Heart left ventricle (tissue), 16 donors: ENCODE measurements around the gene TGFBR2. TPM values are rescaled to one million over a fixed set of nuclear protein-coding genes. Genes with fewer than 3 reads are reported as not detected.
A peak's percentile ranks its signal among the peaks of the same experiment; 100 is the strongest.

Experiments used
- ATAC-seq, 4 donors: fragments of 200-7000 bp; cut with Tn5 transposase; one replicate each; pipeline ENCODE4 v1.9.1; 2020 to 2022; ENCODE audit warnings: moderate library complexity in 4 of 4, mild to moderate bottlenecking in 3 of 4, moderate number of reproducible peaks in 1 of 4
- DNase-seq, 5 donors: peaks; one replicate each; pipeline ENCODE4 v3.0.0-alpha.2; 2020
- H3K27ac ChIP-seq, 12 donors: fragments of 200-600 bp; sonication (generic) in 4 of 12; one replicate each; pipeline versions ENCODE4 v1.5.0 to v1.8.0; 2016 to 2022; ENCODE audit warnings: mild to moderate bottlenecking in 2 of 12
- H3K27me3 ChIP-seq, 9 donors: fragments of 200-600 bp; sonication (generic) in 2 of 9; one replicate each; pipeline versions ENCODE4 v1.5.1 to v1.8.0; 2016 to 2022; ENCODE audit warnings: mild to moderate bottlenecking in 3 of 9
- H3K36me3 ChIP-seq, 9 donors: fragments of 200-600 bp; sonication (generic) in 2 of 9; one replicate each; pipeline versions ENCODE4 v1.5.0 to v1.8.0; 2018 to 2022; ENCODE audit warnings: mild to moderate bottlenecking in 2 of 9
- H3K4me1 ChIP-seq, 12 donors: fragments of 200-600 bp; sonication (generic) in 4 of 12; one replicate each; pipeline versions ENCODE4 v1.5.0 to v1.8.0; 2016 to 2022; ENCODE audit warnings: mild to moderate bottlenecking in 3 of 12
- H3K4me3 ChIP-seq, 12 donors: fragments of 200-600 bp; sonication (generic) in 4 of 12; one replicate each; pipeline versions ENCODE4 v1.5.0 to v1.8.0; 2017 to 2022; ENCODE audit warnings: mild to moderate bottlenecking in 9 of 12, moderate library complexity in 4 of 12
- H3K9me3 ChIP-seq, 12 donors: fragments of 200-600 bp; sonication (generic) in 4 of 12; one replicate each; pipeline versions ENCODE4 v1.5.0 to v1.8.0; 2016 to 2022; ENCODE audit warnings: mild to moderate bottlenecking in 1 of 12
- POLR2A ChIP-seq, 2 donors: fragments of 450-650 bp; IDR thresholded peaks; one replicate each; pipeline ENCODE4 v1.6.1; 2017; ENCODE audit warnings: antibody characterized with exemption in 2 of 2, mild to moderate bottlenecking in 2 of 2, moderate library complexity in 2 of 2
- WGBS, 4 donors: extraction: QIAGEN DNeasy Blood & Tissue Kit in 2 of 4; methylation state at CpG; one replicate each; pipeline versions ENCODE4 v1.1.5 to v1.1.7; 2013 to 2018; 5-methylcytosine and 5-hydroxymethylcytosine counted together
- intact Hi-C, 10 donors: fragments of 100-400 bp; cut with DNase I; formaldehyde crosslinking; loops; one replicate each; pipeline versions ENCODE4 v1.11.1 to v1.14.2; 2022
- polyA plus RNA-seq, 2 donors: library from polyadenylated mRNA; stranded (reverse); fragments of 200-250 nt; gene quantifications; one replicate each; pipeline ENCODE4 v1.2.3, GENCODE V29; 2013
- total RNA-seq, 9 donors: library from RNA; depleted of rRNA in 2 of 9; stranded (reverse); fragments of >200 nt in 2 of 9; fragmentation: NEBNext Ultra II Directional in 3 of 9; extraction: Animal tissue kit (Norgen Biotek cat#: 25700) in 3 of 9; gene quantifications; one replicate each; pipeline versions ENCODE4 v1.1.0 to v1.2.4, GENCODE V29; 2016 to 2023
- TF ChIP-seq, protein P1 (sequence below), 12 donors: fragments of 200-600 bp; sonication (generic) in 4 of 12; IDR thresholded peaks; one replicate each; pipeline versions ENCODE4 v1.5.0 to v1.8.0; 2018 to 2022; ENCODE audit warnings: antibody characterized with exemption in 12 of 12, mild to moderate bottlenecking in 5 of 12
- donor health status: ischemic (EF 13 %, LVEDD 7.1; RV severe dilation, severe dysfunction).
- donor health status: healthy with polysubstance abuse.
- donor health status: DM: no; HTN: yes; CAD: no.
- donor health status: DM: no; HTN: no; CAD: no.
- donor health status: ischemic (EF 25% LVEDD 6.9; RV normal size, moderate dysfunction).
- donor health status: ischemic (EF 25% LVEDD 5.7; RV mildly dilated, moderate dysfunction).
- donor health status: healthy.
- donor health status: DM: yes; HTN: yes; CAD: no.
- donor health status: ischemic (EF 35%, LVEDD 5.7; RV mildly dilated, moderate dysfunction).
- donor health status: nonischemic (EF 11% LVEDD 7.7; RV severe dilation, severe dysfunction).
- donor health status: DM: yes; HTN: yes; CAD: no.
- donor health status: PGD.
- donor health status: ischemic (EF 29% LVEDD 5.4; RV normal size, mild dysfunction).
- donor health status: nonischemic (EF 23%, LVEDD 6.1; RV moderate dilation, normal function).

Gene TGFBR2
- total and polyA plus RNA-seq, 11 donors, result 13.8 to 217 (median 143) TPM

- Histone ChIP-seq H3K27me3 (no peaks in the 10 kb centered on the region), H3K36me3 (peaks cover 0 to 61% (median 4%) of the 10 kb centered on the region in 9 donors), H3K4me1 (peaks cover 24 to 100% (median 96%) of the 10 kb centered on the region in 12 donors), H3K27ac (peak overlapping the region; percentile 50 to 92 (median 69)), H3K4me3 (peak overlapping the region in 1 of 12 donors; percentile 9), H3K9me3 (no peaks in the 10 kb centered on the region)
- 40 to 96% (median 69%) methylated on average over 2 of the region's 2 CpGs for WGBS, 4 donors
- DNase-seq, result no peak
- intact Hi-C loops, result no loop called here
- TF ChIP-seq, protein P1, sequence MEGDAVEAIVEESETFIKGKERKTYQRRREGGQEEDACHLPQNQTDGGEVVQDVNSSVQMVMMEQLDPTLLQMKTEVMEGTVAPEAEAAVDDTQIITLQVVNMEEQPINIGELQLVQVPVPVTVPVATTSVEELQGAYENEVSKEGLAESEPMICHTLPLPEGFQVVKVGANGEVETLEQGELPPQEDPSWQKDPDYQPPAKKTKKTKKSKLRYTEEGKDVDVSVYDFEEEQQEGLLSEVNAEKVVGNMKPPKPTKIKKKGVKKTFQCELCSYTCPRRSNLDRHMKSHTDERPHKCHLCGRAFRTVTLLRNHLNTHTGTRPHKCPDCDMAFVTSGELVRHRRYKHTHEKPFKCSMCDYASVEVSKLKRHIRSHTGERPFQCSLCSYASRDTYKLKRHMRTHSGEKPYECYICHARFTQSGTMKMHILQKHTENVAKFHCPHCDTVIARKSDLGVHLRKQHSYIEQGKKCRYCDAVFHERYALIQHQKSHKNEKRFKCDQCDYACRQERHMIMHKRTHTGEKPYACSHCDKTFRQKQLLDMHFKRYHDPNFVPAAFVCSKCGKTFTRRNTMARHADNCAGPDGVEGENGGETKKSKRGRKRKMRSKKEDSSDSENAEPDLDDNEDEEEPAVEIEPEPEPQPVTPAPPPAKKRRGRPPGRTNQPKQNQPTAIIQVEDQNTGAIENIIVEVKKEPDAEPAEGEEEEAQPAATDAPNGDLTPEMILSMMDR (IDR thresholded peaks at IDR 0.05), result no peak
- TF ChIP-seq POLR2A (IDR thresholded peaks at IDR 0.05), result no peak
- peak; percentile 39 to 50 (median 43) for ATAC-seq
Measured at GRCh38 chr3:30630238-30631030, 24.0 kb downstream of the TGFBR2 start.

DNA sequence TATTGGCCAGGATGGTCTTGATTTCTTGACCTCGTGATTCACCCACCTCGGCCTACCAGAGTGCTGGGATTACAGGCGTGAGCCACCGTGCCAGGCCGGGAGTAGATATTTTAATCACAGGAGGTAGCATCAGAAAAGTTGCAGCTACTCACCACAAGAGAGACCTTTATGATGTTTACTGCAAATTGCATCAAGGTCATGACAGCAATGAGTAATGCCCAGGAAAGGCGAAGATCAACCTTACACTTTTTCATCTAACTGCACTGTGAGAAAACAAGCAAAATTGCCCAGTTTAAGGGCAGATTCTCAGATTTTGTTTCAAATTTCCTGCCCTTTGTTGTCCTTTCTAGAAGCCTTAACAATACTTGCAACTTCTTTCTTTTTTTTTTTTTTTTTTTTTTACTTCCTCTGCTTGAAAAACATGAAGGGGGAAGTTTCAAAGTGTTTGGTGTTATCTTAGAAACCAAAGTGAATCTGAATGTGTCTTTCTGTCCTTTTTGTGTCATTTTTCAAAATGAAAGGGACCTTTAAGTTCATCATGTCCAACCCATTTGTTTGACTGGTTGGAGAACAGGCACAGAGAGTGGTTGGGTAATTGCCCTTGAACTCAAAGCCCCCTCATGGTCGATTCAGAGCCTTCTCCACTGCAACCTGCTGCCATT, 25.0 kb downstream of the TGFBR2 start:
- no peaks in the 10 kb centered on the region for H3K9me3 ChIP-seq
- ATAC-seq, result no peak
- intact Hi-C loops, result no loop called here
- 76 to 81% (median 78%) methylated on average over 7 of the region's 7 CpGs for WGBS, 4 donors
- peaks cover 24 to 100% (median 94%) of the 10 kb centered on the region in 12 donors for H3K4me1 ChIP-seq
- H3K36me3 ChIP-seq, result peaks cover 0 to 51% (median 4%) of the 10 kb centered on the region in 9 donors
- no peaks in the 10 kb centered on the region for H3K27me3 ChIP-seq
- no peak for DNase-seq
- TF ChIP-seq, protein P1 (IDR thresholded peaks at IDR 0.05), result no peak
- no peak for TF ChIP-seq POLR2A (IDR thresholded peaks at IDR 0.05)
- H3K27ac ChIP-seq, result peak overlapping the region; percentile 38 to 92 (median 69)
- H3K4me3 ChIP-seq, result peak overlapping the region in 1 of 12 donors; percentile 12

GRCh38 chr3:30632065-30632464, 25.7 kb downstream of the TGFBR2 start:
- WGBS, 4 donors, result 77 to 88% (median 82%) methylated on average over 3 of the region's 3 CpGs
- intact Hi-C loops, result no loop called here
- H3K27ac ChIP-seq, result peak overlapping the region in 11 of 12 donors; percentile 38 to 92 (median 69)
- peaks cover 0 to 48% (median 4%) of the 10 kb centered on the region in 9 donors for H3K36me3 ChIP-seq
- no peaks in the 10 kb centered on the region for H3K9me3 ChIP-seq
- ATAC-seq, result no peak
- no peaks in the 10 kb centered on the region for H3K27me3 ChIP-seq
- peak overlapping the region in 1 of 12 donors; percentile 12 for H3K4me3 ChIP-seq
- H3K4me1 ChIP-seq, result peaks cover 24 to 97% (median 89%) of the 10 kb centered on the region in 12 donors
- TF ChIP-seq, protein P1 (IDR thresholded peaks at IDR 0.05), result no peak
- TF ChIP-seq POLR2A (IDR thresholded peaks at IDR 0.05), result no peak
- DNase-seq, result no peak

DNA sequence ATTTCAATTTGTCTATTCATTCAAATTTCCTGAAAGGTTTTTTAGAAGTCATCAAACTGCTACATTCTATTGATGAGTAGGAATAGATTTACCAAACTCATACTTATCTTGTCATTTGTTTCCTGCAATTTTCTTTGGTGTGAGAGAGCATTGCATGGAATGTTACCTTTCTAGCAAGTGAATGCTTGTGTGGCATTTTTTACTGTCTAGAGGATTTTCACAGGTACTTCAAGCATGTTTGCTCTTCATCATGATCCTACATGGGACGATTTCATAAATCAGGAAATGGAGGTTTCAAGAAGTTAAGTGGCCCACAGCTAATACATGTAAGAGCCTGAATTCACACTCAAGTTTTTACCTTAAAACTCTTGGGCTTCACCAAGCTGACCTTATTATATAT, 26.1 kb downstream of the TGFBR2 start:
- TF ChIP-seq, protein P1 (IDR thresholded peaks at IDR 0.05), result no peak
- TF ChIP-seq POLR2A (IDR thresholded peaks at IDR 0.05), result no peak
- H3K36me3 ChIP-seq, result peaks cover 0 to 50% (median 4%) of the 10 kb centered on the region in 9 donors
- no peak for ATAC-seq
- H3K27ac ChIP-seq, result peak overlapping the region in 6 of 12 donors; percentile 15 to 92 (median 76)
- intact Hi-C loops, result no loop called here
- no peaks in the 10 kb centered on the region for H3K9me3 ChIP-seq
- WGBS, 4 donors, result 71 to 77% (median 73%) methylated on average over 1 of the region's 1 CpG
- peaks cover 24 to 97% (median 87%) of the 10 kb centered on the region in 12 donors for H3K4me1 ChIP-seq
- no peak for DNase-seq
- H3K27me3 ChIP-seq, result no peaks in the 10 kb centered on the region
- H3K4me3 ChIP-seq, result no peak overlapping the region
